HL-60 (cell line): ENCODE measurements around the gene SNORC.

Experiments
- CTCF ChIP-seq: IDR thresholded peaks from one replicate; pipeline ENCODE4 v1.5.1; 2011; ENCODE audit warnings: low read length, control low read depth, inconsistent platforms; ENCODE audit not compliant: insufficient read depth
- POLR2AphosphoS5 ChIP-seq: IDR thresholded peaks from 2 replicates; pipeline ENCODE4 v1.6.1; 2012; ENCODE audit warnings: low read depth
- SPI1 ChIP-seq: IDR thresholded peaks from 2 replicates; pipeline ENCODE4 v1.6.1; 2012; ENCODE audit warnings: low read depth, mild to moderate bottlenecking, borderline replicate concordance
- TF ChIP-seq, protein P1 (sequence below): IDR thresholded peaks from 2 replicates; pipeline ENCODE4 v1.6.1; 2012; ENCODE audit warnings: low read depth; ENCODE audit not compliant: insufficient replicate concordance

GRCh38 chr2:232926431-232926939, 56.4 kb downstream of the SNORC start:
- TF ChIP-seq CTCF = no peak
- TF ChIP-seq, protein P1, sequence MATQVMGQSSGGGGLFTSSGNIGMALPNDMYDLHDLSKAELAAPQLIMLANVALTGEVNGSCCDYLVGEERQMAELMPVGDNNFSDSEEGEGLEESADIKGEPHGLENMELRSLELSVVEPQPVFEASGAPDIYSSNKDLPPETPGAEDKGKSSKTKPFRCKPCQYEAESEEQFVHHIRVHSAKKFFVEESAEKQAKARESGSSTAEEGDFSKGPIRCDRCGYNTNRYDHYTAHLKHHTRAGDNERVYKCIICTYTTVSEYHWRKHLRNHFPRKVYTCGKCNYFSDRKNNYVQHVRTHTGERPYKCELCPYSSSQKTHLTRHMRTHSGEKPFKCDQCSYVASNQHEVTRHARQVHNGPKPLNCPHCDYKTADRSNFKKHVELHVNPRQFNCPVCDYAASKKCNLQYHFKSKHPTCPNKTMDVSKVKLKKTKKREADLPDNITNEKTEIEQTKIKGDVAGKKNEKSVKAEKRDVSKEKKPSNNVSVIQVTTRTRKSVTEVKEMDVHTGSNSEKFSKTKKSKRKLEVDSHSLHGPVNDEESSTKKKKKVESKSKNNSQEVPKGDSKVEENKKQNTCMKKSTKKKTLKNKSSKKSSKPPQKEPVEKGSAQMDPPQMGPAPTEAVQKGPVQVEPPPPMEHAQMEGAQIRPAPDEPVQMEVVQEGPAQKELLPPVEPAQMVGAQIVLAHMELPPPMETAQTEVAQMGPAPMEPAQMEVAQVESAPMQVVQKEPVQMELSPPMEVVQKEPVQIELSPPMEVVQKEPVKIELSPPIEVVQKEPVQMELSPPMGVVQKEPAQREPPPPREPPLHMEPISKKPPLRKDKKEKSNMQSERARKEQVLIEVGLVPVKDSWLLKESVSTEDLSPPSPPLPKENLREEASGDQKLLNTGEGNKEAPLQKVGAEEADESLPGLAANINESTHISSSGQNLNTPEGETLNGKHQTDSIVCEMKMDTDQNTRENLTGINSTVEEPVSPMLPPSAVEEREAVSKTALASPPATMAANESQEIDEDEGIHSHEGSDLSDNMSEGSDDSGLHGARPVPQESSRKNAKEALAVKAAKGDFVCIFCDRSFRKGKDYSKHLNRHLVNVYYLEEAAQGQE = no peak
- no peak for TF ChIP-seq POLR2AphosphoS5
- TF ChIP-seq SPI1 = no peak
